ENCODE data around the gene ANGPTL4. TPM values are rescaled to one million over a fixed set of nuclear protein-coding genes. Genes with fewer than 3 reads are reported as not detected.
"Not testable (repeated sequence)": the region's sequence is repeated elsewhere in the genome, so short reads cannot be mapped to it uniquely, and the experiment has no call there.

Gene ANGPTL4
- total RNA-seq, 2 donors from 2014 or later, result 10.4 to 95.3 TPM

- DNase-seq (ENCODE audit: low spot score); intact Hi-C loops (cut with DNase I): not testable (repeated sequence)
Measured at GRCh38 chr19:8384569-8384968, 20.6 kb downstream of the ANGPTL4 start.

DNA sequence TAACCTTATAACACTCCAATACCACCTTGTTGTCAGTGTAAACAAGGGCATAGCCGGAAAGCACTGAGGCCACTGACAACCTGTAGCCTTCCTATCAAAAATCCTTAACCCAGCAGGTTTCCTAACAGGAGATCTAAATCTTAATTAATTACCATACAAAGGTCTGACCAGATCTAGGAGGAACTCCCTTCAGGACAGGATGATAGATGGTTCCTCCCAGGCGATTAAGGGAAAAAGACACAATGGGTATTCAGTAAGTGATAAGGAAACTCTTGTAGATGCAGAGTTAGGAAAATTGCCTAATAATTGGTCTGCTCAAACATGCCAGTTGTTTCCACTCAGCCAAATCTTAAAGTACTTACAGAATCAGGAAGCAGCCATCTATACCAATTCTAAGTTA lies 21.1 kb downstream of the ANGPTL4 start:
- intact Hi-C loops (cut with DNase I); DNase-seq (ENCODE audit: low spot score): not testable (repeated sequence)

- DNase-seq (ENCODE audit: low spot score), result not testable (repeated sequence)
Measured at GRCh38 chr19:8385566-8385965, 21.6 kb downstream of the ANGPTL4 start.

DNA sequence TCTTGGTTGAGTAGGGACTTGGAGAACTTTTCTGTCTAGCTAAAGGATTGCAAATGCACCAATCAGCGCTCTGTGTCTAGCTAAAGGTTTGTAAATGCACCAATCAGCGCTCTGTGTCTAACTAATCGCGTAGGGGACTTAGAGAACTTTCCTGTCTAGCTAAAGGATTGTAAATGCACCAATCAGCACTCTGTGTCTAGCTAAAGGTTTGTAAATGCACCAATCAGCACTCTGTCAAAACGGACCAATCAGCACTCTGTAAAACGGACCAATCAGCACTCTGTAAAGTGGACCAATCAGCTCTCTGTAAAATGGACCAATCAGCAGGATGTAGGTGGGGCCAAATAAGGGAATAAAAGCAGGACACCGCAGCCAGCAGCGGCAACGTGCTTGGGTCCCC lies 22.5 kb downstream of the ANGPTL4 start:
- DNase-seq (ENCODE audit: low spot score); intact Hi-C loops (cut with DNase I): not testable (repeated sequence)

More at GRCh38 chr19:8385566-8385965, 21.6 kb downstream of the ANGPTL4 start:
- intact Hi-C loops (cut with DNase I), result not testable (repeated sequence)

GRCh38 chr19:8386990-8387389 lies 23.0 kb downstream of the ANGPTL4 start:
- intact Hi-C loops (cut with DNase I), result no loop called here
- DNase-seq (ENCODE audit: low spot score), result no peak

GRCh38 chr19:8387688-8388611 lies 24.0 kb downstream of the ANGPTL4 start:
- intact Hi-C loops (cut with DNase I), result no loop called here
- peak; percentile 44 for DNase-seq (ENCODE audit: low spot score)

- DNase-seq (ENCODE audit: low spot score), result peak; percentile 14
- intact Hi-C loops (cut with DNase I), result no loop called here
Measured at GRCh38 chr19:8388612-8388958, 24.6 kb downstream of the ANGPTL4 start.

- intact Hi-C loops (cut with DNase I), result no loop called here
- peak; percentile 100 for DNase-seq (ENCODE audit: low spot score)
Measured at GRCh38 chr19:8389891-8390616, 26.1 kb downstream of the ANGPTL4 start, which contains the start of gene RAB11B. TSS of gene RAB11B (plus strand) at chr19:8390360. CDS start at chr19:8390417, 57 bp downstream.

GRCh38 chr19:8390617-8390981 lies 26.6 kb downstream of the ANGPTL4 start:
- DNase-seq (ENCODE audit: low spot score), result peak; percentile 99
- intact Hi-C loops (cut with DNase I), result no loop called here

- intact Hi-C loops (cut with DNase I), result no loop called here
- DNase-seq (ENCODE audit: low spot score), result peak; percentile 77
Measured at GRCh38 chr19:8391198-8392016, 27.5 kb downstream of the ANGPTL4 start.

- peak; percentile 82 for DNase-seq (ENCODE audit: low spot score)
- intact Hi-C loops (cut with DNase I), result no loop called here
Measured at GRCh38 chr19:8392017-8392591, 28.1 kb downstream of the ANGPTL4 start.

GRCh38 chr19:8393192-8393870 lies 29.4 kb downstream of the ANGPTL4 start:
- peak; percentile 63 for DNase-seq (ENCODE audit: low spot score)
- intact Hi-C loops (cut with DNase I), result no loop called here

- intact Hi-C loops (cut with DNase I), result no loop called here
- peak; percentile 58 for DNase-seq (ENCODE audit: low spot score)
Measured at GRCh38 chr19:8393871-8394250, 29.9 kb downstream of the ANGPTL4 start.

GRCh38 chr19:8395621-8396082 lies 31.7 kb downstream of the ANGPTL4 start:
- intact Hi-C loops (cut with DNase I), result loop anchor here (2.0 to 5.0 kb wide), 2 partner anchors 41 to 43 kb away; no protein-coding TSS in a partner anchor
- DNase-seq (ENCODE audit: low spot score), result peak; percentile 58

- DNase-seq (ENCODE audit: low spot score), result peak; percentile 32
- intact Hi-C loops (cut with DNase I), result loop anchor here (2.0 to 5.0 kb wide), 2 partner anchors 41 to 44 kb away; no protein-coding TSS in a partner anchor
Measured at GRCh38 chr19:8396185-8396562, 32.2 kb downstream of the ANGPTL4 start.

- DNase-seq (ENCODE audit: low spot score), result peak; percentile 88
- intact Hi-C loops (cut with DNase I), result loop anchor here (2.0 to 5.0 kb wide), 2 partner anchors 42 to 44 kb away; no protein-coding TSS in a partner anchor
Measured at GRCh38 chr19:8396563-8397203, 32.7 kb downstream of the ANGPTL4 start.

GRCh38 chr19:8397271-8397670 lies 33.3 kb downstream of the ANGPTL4 start:
- intact Hi-C loops (cut with DNase I), result loop anchor here (2.0 to 5.0 kb wide), 2 partner anchors 42 to 45 kb away; no protein-coding TSS in a partner anchor
- peak; percentile 54 for DNase-seq (ENCODE audit: low spot score)
